Cardiac fibroblast (primary cell): ENCODE data around the gene MITF.

Experiments used
- DNase-seq, 2 donors: peaks; one replicate each; pipeline versions ENCODE4 v3.0.0 to v3.0.0-alpha.2; 2010; ENCODE audit warnings: low read depth in 2 of 2
- H3K4me3 ChIP-seq, 2 donors: replicated peaks in 1 of 2; 1 replicate in 1 of 2; 2 replicates in 1 of 2; pipeline ENCODE4 v1.5.1; 2011; ENCODE audit warnings: low read depth in 2 of 2, low read length in 2 of 2, mild to moderate bottlenecking in 2 of 2, moderate library complexity in 1 of 2
- TF ChIP-seq, protein P1 (sequence below): IDR thresholded peaks from one replicate; pipeline ENCODE4 v1.5.1; 2011; ENCODE audit warnings: low read depth, mild to moderate bottlenecking, low read length, inconsistent platforms

The MITF gene

DNA sequence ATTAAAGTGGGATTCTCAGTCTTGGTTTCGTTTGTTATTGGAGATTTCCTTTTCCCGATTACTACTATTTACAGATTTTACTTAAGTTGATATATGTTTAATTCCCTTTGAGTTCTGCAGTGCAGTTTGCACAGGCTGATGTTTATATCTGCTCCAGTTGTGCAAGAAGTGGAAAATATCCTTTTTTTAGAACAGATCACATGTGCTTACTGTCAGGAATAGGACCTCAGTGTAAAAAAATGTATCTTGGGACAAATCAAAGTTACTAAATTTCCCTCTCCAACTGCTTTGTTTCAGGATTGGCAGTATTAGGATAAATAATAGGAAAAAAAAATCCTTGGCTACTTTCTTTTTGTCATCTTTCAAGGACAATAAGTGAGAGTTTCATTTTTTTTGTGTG, 6.9 kb downstream of the MITF start:
- TF ChIP-seq, protein P1, sequence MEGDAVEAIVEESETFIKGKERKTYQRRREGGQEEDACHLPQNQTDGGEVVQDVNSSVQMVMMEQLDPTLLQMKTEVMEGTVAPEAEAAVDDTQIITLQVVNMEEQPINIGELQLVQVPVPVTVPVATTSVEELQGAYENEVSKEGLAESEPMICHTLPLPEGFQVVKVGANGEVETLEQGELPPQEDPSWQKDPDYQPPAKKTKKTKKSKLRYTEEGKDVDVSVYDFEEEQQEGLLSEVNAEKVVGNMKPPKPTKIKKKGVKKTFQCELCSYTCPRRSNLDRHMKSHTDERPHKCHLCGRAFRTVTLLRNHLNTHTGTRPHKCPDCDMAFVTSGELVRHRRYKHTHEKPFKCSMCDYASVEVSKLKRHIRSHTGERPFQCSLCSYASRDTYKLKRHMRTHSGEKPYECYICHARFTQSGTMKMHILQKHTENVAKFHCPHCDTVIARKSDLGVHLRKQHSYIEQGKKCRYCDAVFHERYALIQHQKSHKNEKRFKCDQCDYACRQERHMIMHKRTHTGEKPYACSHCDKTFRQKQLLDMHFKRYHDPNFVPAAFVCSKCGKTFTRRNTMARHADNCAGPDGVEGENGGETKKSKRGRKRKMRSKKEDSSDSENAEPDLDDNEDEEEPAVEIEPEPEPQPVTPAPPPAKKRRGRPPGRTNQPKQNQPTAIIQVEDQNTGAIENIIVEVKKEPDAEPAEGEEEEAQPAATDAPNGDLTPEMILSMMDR: no peak
- peak in 1 of 2 donors; percentile 33 for DNase-seq
- H3K4me3 ChIP-seq: no peak overlapping the region

DNA sequence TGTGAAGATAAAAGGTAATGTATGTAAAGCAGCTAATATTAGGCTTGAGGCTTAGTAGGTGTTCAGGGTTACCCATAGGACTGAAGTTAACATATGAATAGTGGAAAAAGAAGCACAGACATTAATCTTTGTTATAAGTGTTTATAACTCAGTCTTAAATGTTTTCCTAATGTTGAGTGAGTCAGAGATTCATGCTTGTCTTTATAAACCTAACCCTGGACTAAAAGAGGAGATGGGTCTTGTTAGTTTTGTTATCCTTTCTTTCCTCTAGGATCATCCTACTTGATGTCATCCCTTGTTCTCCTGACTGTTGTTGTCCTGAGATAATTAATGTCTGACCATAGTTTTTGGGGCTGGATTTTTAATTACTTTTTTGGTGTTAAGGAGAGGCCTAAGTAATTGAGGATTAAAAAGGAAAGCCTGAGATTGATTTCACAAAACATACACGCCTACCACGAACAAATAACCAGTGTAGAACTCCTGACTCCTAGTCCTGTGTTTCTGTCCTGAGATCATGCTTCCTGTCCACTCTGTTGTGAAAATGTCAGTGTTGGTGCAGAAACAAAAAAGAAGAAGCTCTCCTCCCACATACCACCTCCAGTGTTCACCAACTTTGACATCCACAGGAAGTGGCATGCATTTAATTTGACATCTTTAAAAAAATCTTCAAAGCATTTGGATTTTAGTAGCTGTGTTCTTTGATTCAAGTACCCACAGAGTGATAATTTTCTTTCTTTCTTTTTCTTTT, 8.4 kb downstream of the MITF start:
- H3K4me3 ChIP-seq: no peak overlapping the region
- no peak for DNase-seq
- TF ChIP-seq, protein P1: no peak

DNA sequence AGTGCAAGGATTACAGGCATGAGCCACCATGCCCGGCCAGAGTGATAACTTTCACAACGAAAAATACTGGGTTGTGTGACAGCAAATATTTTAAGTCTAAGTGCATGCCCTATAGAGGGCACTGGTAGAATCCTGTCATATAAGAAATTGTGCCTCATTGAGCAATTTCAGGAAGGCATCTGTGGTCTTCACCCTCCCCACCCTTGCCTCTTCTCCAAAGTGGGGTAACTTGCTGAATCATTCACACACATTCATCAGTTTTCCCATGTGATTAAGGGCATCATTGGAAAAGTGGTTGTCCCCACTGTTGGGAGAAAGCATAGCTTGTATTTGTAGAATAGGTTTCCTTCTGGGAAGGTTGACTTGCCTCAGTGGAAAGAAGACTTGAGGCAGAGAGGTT, 9.2 kb downstream of the MITF start:
- no peak overlapping the region for H3K4me3 ChIP-seq
- DNase-seq: no peak
- TF ChIP-seq, protein P1: no peak

DNA sequence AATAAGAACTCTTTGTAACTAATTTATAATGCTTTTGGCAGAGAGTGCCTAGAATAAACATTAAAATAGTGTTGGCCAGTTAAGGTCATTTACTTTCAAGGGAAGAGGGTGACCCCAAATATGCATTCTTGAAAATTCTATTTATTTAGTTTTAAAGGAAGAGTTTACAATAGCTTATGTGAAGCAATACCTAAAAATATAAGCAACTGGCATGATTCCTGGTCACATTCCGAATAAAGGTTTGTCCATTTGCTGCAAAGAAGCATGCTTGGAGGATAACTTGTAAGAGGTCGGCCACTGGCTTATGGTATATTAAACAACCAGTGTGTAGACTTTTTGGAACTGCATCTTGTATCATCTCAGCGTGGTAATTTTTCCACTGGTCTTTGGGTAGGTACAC, 10.2 kb downstream of the MITF start:
- no peak for DNase-seq
- H3K4me3 ChIP-seq: no peak overlapping the region
- TF ChIP-seq, protein P1: no peak

DNA sequence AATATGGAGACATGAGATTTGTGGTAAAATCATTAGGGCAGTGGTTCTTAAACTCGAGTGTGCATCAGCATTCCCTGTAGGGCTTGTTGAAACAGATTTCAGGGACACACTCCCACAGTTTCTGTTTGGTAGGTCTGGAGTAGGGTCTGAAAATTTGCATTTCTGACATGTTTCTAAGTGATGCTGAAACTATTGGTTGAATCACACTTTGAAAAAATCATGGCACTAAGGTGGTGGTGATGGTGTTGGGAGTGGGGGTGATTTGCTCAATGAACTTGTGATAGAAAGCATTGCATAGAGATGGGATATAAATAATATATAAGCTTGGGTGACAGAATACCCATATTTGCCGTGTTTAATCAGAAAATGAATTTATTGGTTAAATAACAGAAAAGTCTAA, 11.3 kb downstream of the MITF start:
- DNase-seq: no peak
- no peak overlapping the region for H3K4me3 ChIP-seq
- TF ChIP-seq, protein P1: no peak

DNA sequence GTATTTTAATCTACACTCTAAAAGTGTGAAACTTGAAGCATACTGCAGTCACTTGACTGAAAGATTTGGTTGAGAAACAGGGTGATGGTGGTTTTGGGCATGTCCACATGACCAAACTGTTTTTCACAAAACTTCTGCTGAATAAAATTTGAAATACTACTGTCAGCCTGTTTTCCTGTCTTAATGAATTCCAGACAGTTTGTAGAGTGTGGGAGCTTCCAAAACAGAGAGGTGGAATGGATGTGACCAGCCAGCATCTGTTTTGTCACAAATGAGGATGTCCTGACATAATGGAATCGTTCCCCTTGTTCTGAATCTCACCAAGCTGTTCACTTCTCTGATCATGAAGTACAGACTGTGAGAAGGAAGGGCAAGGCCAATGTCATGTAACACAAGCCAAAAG, 11.8 kb downstream of the MITF start:
- no peak for DNase-seq
- H3K4me3 ChIP-seq: no peak overlapping the region
- TF ChIP-seq, protein P1: no peak

DNA sequence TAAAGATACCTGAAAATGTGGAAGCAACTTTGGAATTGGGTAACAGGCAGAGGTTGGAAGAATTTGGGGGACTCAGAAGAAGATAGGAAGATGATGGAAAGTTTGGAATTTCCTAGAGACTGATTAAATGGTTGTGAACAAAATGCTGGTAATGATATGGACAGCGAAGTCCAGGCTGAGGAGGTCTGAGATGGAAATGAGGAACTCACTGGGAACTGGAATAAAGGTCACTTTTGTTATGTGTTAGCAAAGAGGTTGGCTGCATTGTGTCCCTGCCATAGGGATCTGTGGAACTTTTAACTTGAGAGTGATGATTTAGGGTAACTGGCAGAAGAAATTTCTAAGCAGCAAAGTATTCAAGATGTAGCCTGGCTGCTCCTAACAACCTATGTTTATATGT, 13.0 kb downstream of the MITF start:
- no peak overlapping the region for H3K4me3 ChIP-seq
- TF ChIP-seq, protein P1: no peak
- DNase-seq: no peak
